Measurements from ENCODE around the gene PPP1R9B. TPM values are rescaled to one million over a fixed set of nuclear protein-coding genes. Genes with fewer than 3 reads are reported as not detected.
A peak's percentile ranks its signal among the peaks of the same experiment; 100 is the strongest.

Gene PPP1R9B
- total and polyA plus RNA-seq, 5 donors from 2014 or later: 0.41 to 85.4 (median 0.45) TPM

- ATAC-seq (ENCODE audit: low read depth in 2 of 2) (no peak), DNase-seq (no peak)
- Mint-ChIP-seq H3K27ac (no peak overlapping the region), H3K9me3 (no peaks in the 10 kb centered on the region), H3K4me1 (peaks cover 0 to 9% (median 8%) of the 10 kb centered on the region in 4 donors), H3K27me3 (peaks cover 28% of the 10 kb centered on the region), H3K36me3 (peaks cover 9% of the 10 kb centered on the region), H3K4me3 (no peak overlapping the region)
- H3K36me3 ChIP-seq (ENCODE audit: control insufficient read depth, insufficient read depth, low read length): peaks cover 13% of the 10 kb centered on the region
- no peak overlapping the region for H3K27ac ChIP-seq (ENCODE audit: insufficient read depth, low read length, poor library complexity, severe bottlenecking)
- H3K4me3 ChIP-seq (ENCODE audit: low read depth, low read length): no peak overlapping the region
- H3K9me3 ChIP-seq (ENCODE audit: control insufficient read depth in 2 of 2, low read length in 2 of 2): no peaks in the 10 kb centered on the region
- H3K27me3 ChIP-seq (ENCODE audit: control insufficient read depth, insufficient read depth, low read length): peaks cover 2% of the 10 kb centered on the region
- peaks cover 6% of the 10 kb centered on the region for H3K4me1 ChIP-seq (ENCODE audit: control insufficient read depth, insufficient read depth, low read length, poor library complexity, severe bottlenecking)
Measured at GRCh38 chr17:50112694-50113093, 37.8 kb downstream of the PPP1R9B start.

GRCh38 chr17:50111673-50112655 is 38.5 kb downstream of the PPP1R9B start:
- H3K4me3 Mint-ChIP-seq: no peak overlapping the region
- H3K36me3 ChIP-seq (ENCODE audit: control insufficient read depth, insufficient read depth, low read length): peaks cover 16% of the 10 kb centered on the region
- H3K9me3 Mint-ChIP-seq: no peaks in the 10 kb centered on the region
- H3K9me3 ChIP-seq (ENCODE audit: control insufficient read depth in 2 of 2, low read length in 2 of 2): no peaks in the 10 kb centered on the region
- peaks cover 25% of the 10 kb centered on the region for H3K27me3 Mint-ChIP-seq
- peaks cover 11% of the 10 kb centered on the region for H3K36me3 Mint-ChIP-seq
- peaks cover 0 to 7% (median 6%) of the 10 kb centered on the region in 4 donors for H3K4me1 Mint-ChIP-seq
- H3K27ac ChIP-seq (ENCODE audit: insufficient read depth, low read length, poor library complexity, severe bottlenecking): no peak overlapping the region
- no peak overlapping the region for H3K27ac Mint-ChIP-seq
- DNase-seq (no peak), ATAC-seq (ENCODE audit: low read depth in 2 of 2) (no peak)
- H3K4me3 ChIP-seq (ENCODE audit: low read depth, low read length): no peak overlapping the region
- H3K4me1 ChIP-seq (ENCODE audit: control insufficient read depth, insufficient read depth, low read length, poor library complexity, severe bottlenecking): no peaks in the 10 kb centered on the region
- peaks cover 2% of the 10 kb centered on the region for H3K27me3 ChIP-seq (ENCODE audit: control insufficient read depth, insufficient read depth, low read length)

- no peaks in the 10 kb centered on the region for H3K27me3 ChIP-seq (ENCODE audit: control insufficient read depth, insufficient read depth, low read length)
- peaks cover 17% of the 10 kb centered on the region for H3K36me3 Mint-ChIP-seq
- H3K9me3 ChIP-seq (ENCODE audit: control insufficient read depth in 2 of 2, low read length in 2 of 2): no peaks in the 10 kb centered on the region
- H3K9me3 Mint-ChIP-seq: no peaks in the 10 kb centered on the region
- DNase-seq (no peak), ATAC-seq (ENCODE audit: low read depth in 2 of 2) (no peak)
- H3K27me3 Mint-ChIP-seq: peaks cover 13% of the 10 kb centered on the region
- no peak overlapping the region for H3K27ac ChIP-seq (ENCODE audit: insufficient read depth, low read length, poor library complexity, severe bottlenecking)
- H3K4me1 ChIP-seq (ENCODE audit: control insufficient read depth, insufficient read depth, low read length, poor library complexity, severe bottlenecking): no peaks in the 10 kb centered on the region
- H3K4me1 Mint-ChIP-seq: peaks cover 0 to 4% (median 3%) of the 10 kb centered on the region in 4 donors
- H3K4me3 Mint-ChIP-seq: no peak overlapping the region
- H3K36me3 ChIP-seq (ENCODE audit: control insufficient read depth, insufficient read depth, low read length): peaks cover 23% of the 10 kb centered on the region
- H3K27ac Mint-ChIP-seq: peak overlapping the region in 1 of 3 donors; percentile 60
- no peak overlapping the region for H3K4me3 ChIP-seq (ENCODE audit: low read depth, low read length)
Measured at GRCh38 chr17:50110591-50111349, 39.7 kb downstream of the PPP1R9B start.

GRCh38 chr17:50109785-50110184 is 40.7 kb downstream of the PPP1R9B start:
- H3K27me3 ChIP-seq (ENCODE audit: control insufficient read depth, insufficient read depth, low read length): no peaks in the 10 kb centered on the region
- Mint-ChIP-seq H3K36me3 (peaks cover 24% of the 10 kb centered on the region), H3K27ac (no peak overlapping the region), H3K27me3 (peaks cover 3% of the 10 kb centered on the region), H3K4me1 (peaks cover 0 to under 1% (median 0%) of the 10 kb centered on the region in 4 donors), H3K9me3 (no peaks in the 10 kb centered on the region), H3K4me3 (no peak overlapping the region)
- no peak overlapping the region for H3K27ac ChIP-seq (ENCODE audit: insufficient read depth, low read length, poor library complexity, severe bottlenecking)
- ATAC-seq (ENCODE audit: low read depth in 2 of 2) (no peak), DNase-seq (no peak)
- H3K4me3 ChIP-seq (ENCODE audit: low read depth, low read length): no peak overlapping the region
- peaks cover 31% of the 10 kb centered on the region for H3K36me3 ChIP-seq (ENCODE audit: control insufficient read depth, insufficient read depth, low read length)
- H3K4me1 ChIP-seq (ENCODE audit: control insufficient read depth, insufficient read depth, low read length, poor library complexity, severe bottlenecking): no peaks in the 10 kb centered on the region
- no peaks in the 10 kb centered on the region for H3K9me3 ChIP-seq (ENCODE audit: control insufficient read depth in 2 of 2, low read length in 2 of 2)

GRCh38 chr17:50109207-50109606 is 41.3 kb downstream of the PPP1R9B start:
- Histone ChIP-seq H3K9me3 (ENCODE audit: control insufficient read depth in 2 of 2, low read length in 2 of 2) (no peaks in the 10 kb centered on the region), H3K4me1 (ENCODE audit: control insufficient read depth, insufficient read depth, low read length, poor library complexity, severe bottlenecking) (no peaks in the 10 kb centered on the region), H3K27ac (ENCODE audit: insufficient read depth, low read length, poor library complexity, severe bottlenecking) (no peak overlapping the region), H3K4me3 (ENCODE audit: low read depth, low read length) (no peak overlapping the region), H3K36me3 (ENCODE audit: control insufficient read depth, insufficient read depth, low read length) (peaks cover 31% of the 10 kb centered on the region), H3K27me3 (ENCODE audit: control insufficient read depth, insufficient read depth, low read length) (no peaks in the 10 kb centered on the region)
- no peak overlapping the region for H3K27ac Mint-ChIP-seq
- peaks cover 24% of the 10 kb centered on the region for H3K36me3 Mint-ChIP-seq
- no peaks in the 10 kb centered on the region for H3K27me3 Mint-ChIP-seq
- no peak for DNase-seq
- no peak overlapping the region for H3K4me3 Mint-ChIP-seq
- no peak for ATAC-seq (ENCODE audit: low read depth in 2 of 2)
- H3K4me1 Mint-ChIP-seq: no peaks in the 10 kb centered on the region
- H3K9me3 Mint-ChIP-seq: no peaks in the 10 kb centered on the region

- no peak overlapping the region for H3K27ac ChIP-seq (ENCODE audit: insufficient read depth, low read length, poor library complexity, severe bottlenecking)
- H3K4me1 ChIP-seq (ENCODE audit: control insufficient read depth, insufficient read depth, low read length, poor library complexity, severe bottlenecking): no peaks in the 10 kb centered on the region
- ATAC-seq (ENCODE audit: low read depth in 2 of 2) (no peak), DNase-seq (no peak)
- H3K27me3 Mint-ChIP-seq: no peaks in the 10 kb centered on the region
- H3K36me3 Mint-ChIP-seq: peaks cover 24% of the 10 kb centered on the region
- no peak overlapping the region for H3K27ac Mint-ChIP-seq
- no peaks in the 10 kb centered on the region for H3K27me3 ChIP-seq (ENCODE audit: control insufficient read depth, insufficient read depth, low read length)
- H3K4me3 ChIP-seq (ENCODE audit: low read depth, low read length): no peak overlapping the region
- peaks cover 0 to 1% (median 0%) of the 10 kb centered on the region in 4 donors for H3K4me1 Mint-ChIP-seq
- no peaks in the 10 kb centered on the region for H3K9me3 Mint-ChIP-seq
- no peak overlapping the region for H3K4me3 Mint-ChIP-seq
- peaks cover 34% of the 10 kb centered on the region for H3K36me3 ChIP-seq (ENCODE audit: control insufficient read depth, insufficient read depth, low read length)
- H3K9me3 ChIP-seq (ENCODE audit: control insufficient read depth in 2 of 2, low read length in 2 of 2): no peaks in the 10 kb centered on the region
Measured at GRCh38 chr17:50108556-50108955, 41.9 kb downstream of the PPP1R9B start.

GRCh38 chr17:50107790-50108414 is 42.6 kb downstream of the PPP1R9B start:
- Histone ChIP-seq H3K4me1 (ENCODE audit: control insufficient read depth, insufficient read depth, low read length, poor library complexity, severe bottlenecking) (no peaks in the 10 kb centered on the region), H3K27me3 (ENCODE audit: control insufficient read depth, insufficient read depth, low read length) (no peaks in the 10 kb centered on the region), H3K36me3 (ENCODE audit: control insufficient read depth, insufficient read depth, low read length) (peaks cover 37% of the 10 kb centered on the region), H3K9me3 (ENCODE audit: control insufficient read depth in 2 of 2, low read length in 2 of 2) (no peaks in the 10 kb centered on the region), H3K27ac (ENCODE audit: insufficient read depth, low read length, poor library complexity, severe bottlenecking) (no peak overlapping the region), H3K4me3 (ENCODE audit: low read depth, low read length) (no peak overlapping the region)
- Mint-ChIP-seq H3K4me3 (no peak overlapping the region), H3K27ac (no peak overlapping the region), H3K27me3 (no peaks in the 10 kb centered on the region), H3K9me3 (no peaks in the 10 kb centered on the region), H3K36me3 (peaks cover 24% of the 10 kb centered on the region), H3K4me1 (peaks cover 0 to 4% (median under 1%) of the 10 kb centered on the region in 4 donors)
- ATAC-seq (ENCODE audit: low read depth in 2 of 2) (no peak), DNase-seq (no peak)
